ENCODE measurements around the gene KLHDC8A. TPM values are rescaled to one million over a fixed set of nuclear protein-coding genes. Genes with fewer than 3 reads are reported as not detected.

Gene KLHDC8A
- total and polyA plus RNA-seq, 2 experiments from 2014 or later = 0.71 to 1.2 TPM

DNA sequence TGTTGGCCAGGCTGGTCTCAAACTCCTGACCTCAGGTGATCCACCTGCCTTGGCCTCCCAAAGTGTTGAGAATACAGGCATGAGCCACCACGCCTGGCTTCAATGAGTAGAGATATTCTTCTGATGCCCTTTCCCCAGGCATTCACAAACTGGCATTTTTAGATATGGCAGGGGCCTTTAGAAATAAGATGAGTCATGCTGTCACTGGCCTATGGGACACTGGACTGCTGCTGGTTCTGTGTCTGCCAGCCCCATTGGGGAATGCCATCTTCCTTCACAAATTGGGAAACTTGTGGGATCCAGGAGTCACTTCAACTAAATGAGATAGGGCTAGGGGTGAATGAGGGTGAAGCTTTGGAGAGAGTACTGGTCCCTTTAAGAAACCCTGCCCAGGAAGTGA is 16.0 kb downstream of the KLHDC8A start:
- H3K27me3 ChIP-seq = peaks cover 31% of the 10 kb centered on the region
- no peak for TF ChIP-seq CTCF (IDR thresholded peaks at IDR 0.05; ENCODE audit: low read depth, low read length)
- no peaks in the 10 kb centered on the region for H3K4me1 ChIP-seq (ENCODE audit: low read depth)

GRCh38 chr1:205339717-205340116 is 17.0 kb downstream of the KLHDC8A start:
- Histone ChIP-seq H3K9me3 (ENCODE audit: low read depth) (no peaks in the 10 kb centered on the region), H3K4me3 (no peak overlapping the region), H3K36me3 (no peaks in the 10 kb centered on the region), H3K4me1 (ENCODE audit: low read depth) (no peaks in the 10 kb centered on the region), H3K27me3 (peaks cover 25% of the 10 kb centered on the region), H3K27ac (no peak overlapping the region)
- TF ChIP-seq CTCF (IDR thresholded peaks at IDR 0.05; ENCODE audit: low read depth, low read length) = no peak
- DNase-seq (ENCODE audit: low read depth in 1 of 2, low spot score in 1 of 2) = no peak

More for the DNA sequence above, 16.0 kb downstream of the KLHDC8A start:
- no peaks in the 10 kb centered on the region for H3K9me3 ChIP-seq (ENCODE audit: low read depth)
- no peak for DNase-seq (ENCODE audit: low read depth in 1 of 2, low spot score in 1 of 2)
- H3K27ac ChIP-seq = no peak overlapping the region
- H3K4me3 ChIP-seq = no peak overlapping the region
- H3K36me3 ChIP-seq = no peaks in the 10 kb centered on the region

DNA sequence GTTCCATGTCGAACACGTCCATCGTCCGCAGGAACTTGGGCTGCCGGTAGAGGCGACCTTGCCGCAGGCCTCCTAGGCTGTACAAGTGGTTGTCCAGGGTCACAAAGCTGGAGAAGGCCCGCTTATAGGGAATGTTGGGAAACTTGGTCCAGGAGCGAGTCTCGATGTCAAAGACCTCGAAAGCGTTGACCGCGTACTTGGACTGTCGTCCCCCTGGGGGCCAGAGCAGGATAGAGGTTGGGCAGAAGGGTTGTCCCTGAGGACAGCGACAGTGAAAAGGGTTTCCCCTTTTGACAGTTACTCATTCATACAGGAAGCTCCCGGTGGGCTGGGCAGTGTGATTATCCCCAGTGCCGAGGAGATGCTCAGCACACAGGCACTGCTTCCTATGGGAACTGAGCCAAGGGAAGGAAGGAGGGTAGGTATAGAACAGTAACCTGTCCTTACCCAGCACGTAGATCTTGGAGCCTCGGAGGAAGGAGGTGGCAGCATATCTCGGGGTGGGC is 17.5 kb downstream of the KLHDC8A start:
- Histone ChIP-seq H3K9me3 (ENCODE audit: low read depth) (no peaks in the 10 kb centered on the region), H3K27ac (no peak overlapping the region), H3K36me3 (no peaks in the 10 kb centered on the region), H3K4me3 (no peak overlapping the region), H3K27me3 (peaks cover 20% of the 10 kb centered on the region), H3K4me1 (ENCODE audit: low read depth) (no peaks in the 10 kb centered on the region)
- no peak for DNase-seq (ENCODE audit: low read depth in 1 of 2, low spot score in 1 of 2)
- no peak for TF ChIP-seq CTCF (IDR thresholded peaks at IDR 0.05; ENCODE audit: low read depth, low read length)

- no peaks in the 10 kb centered on the region for H3K4me1 ChIP-seq (ENCODE audit: low read depth)
Observed at GRCh38 chr1:205338011-205338410, 18.7 kb downstream of the KLHDC8A start.

DNA sequence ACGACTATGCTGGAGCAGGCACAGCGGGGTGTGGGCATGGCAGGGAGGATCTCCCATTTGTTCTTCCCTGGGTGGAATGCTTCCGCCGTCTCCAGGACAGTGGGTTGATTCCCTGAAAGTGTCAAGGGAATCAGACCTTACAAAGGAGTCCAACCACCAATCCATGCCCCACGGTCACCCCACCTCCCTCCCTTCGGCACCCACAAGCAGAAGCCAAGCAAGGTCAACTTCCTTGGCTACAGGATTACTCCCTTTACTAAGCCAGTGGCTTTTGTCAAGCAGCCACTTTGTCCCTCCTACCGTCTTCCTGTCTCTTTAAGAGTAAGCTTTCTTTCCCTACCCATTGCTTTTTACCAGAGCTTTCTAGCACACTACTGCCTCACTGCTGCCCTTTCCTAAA is 19.2 kb downstream of the KLHDC8A start:
- TF ChIP-seq CTCF (IDR thresholded peaks at IDR 0.05; ENCODE audit: low read depth, low read length) = no peak
- Histone ChIP-seq H3K27me3 (peaks cover 3% of the 10 kb centered on the region), H3K4me3 (no peak overlapping the region), H3K27ac (no peak overlapping the region), H3K4me1 (ENCODE audit: low read depth) (no peaks in the 10 kb centered on the region), H3K9me3 (ENCODE audit: low read depth) (no peaks in the 10 kb centered on the region), H3K36me3 (no peaks in the 10 kb centered on the region)
- no peak for DNase-seq (ENCODE audit: low read depth in 1 of 2, low spot score in 1 of 2)

More at GRCh38 chr1:205338011-205338410, 18.7 kb downstream of the KLHDC8A start:
- Histone ChIP-seq H3K36me3 (no peaks in the 10 kb centered on the region), H3K27me3 (peaks cover 8% of the 10 kb centered on the region), H3K9me3 (ENCODE audit: low read depth) (no peaks in the 10 kb centered on the region), H3K27ac (no peak overlapping the region), H3K4me3 (no peak overlapping the region)
- no peak for DNase-seq (ENCODE audit: low read depth in 1 of 2, low spot score in 1 of 2)
- TF ChIP-seq CTCF (IDR thresholded peaks at IDR 0.05; ENCODE audit: low read depth, low read length) = no peak

Measured in cardiac muscle cell (in vitro differentiated cells and primary cell).